WTC11 (cell line): ENCODE data around the gene GAST. TPM values are rescaled to one million over a fixed set of nuclear protein-coding genes. Genes with fewer than 3 reads are reported as not detected.

Source experiments
- ATAC-seq: fragments of 200-7000 bp; cut with Tn5 transposase; 2 replicates; pipeline ENCODE4 v1.10.0; 2021; ENCODE audit warnings: mild to moderate bottlenecking, moderate library complexity
- CTCF ChIA-PET: fragments of 300-600 bp; sonication (Branson Sonifier 250); formaldehyde crosslinking; loops from one replicate; lab custom pipeline; 2021; ENCODE audit warnings: antibody characterized with exemption; lab: Charles Lee
- POLR2A ChIA-PET: fragments of 350-600 bp; sonication (Branson Sonifier 250); formaldehyde crosslinking; loops from one replicate; lab custom pipeline; 2021; ENCODE audit warnings: antibody characterized with exemption; lab: Charles Lee
- DNase-seq: peaks from one replicate; pipeline ENCODE4 v3.0.0; 2021; ENCODE audit warnings: low spot score
- H3K27ac Mint-ChIP-seq: 2 replicates; pipeline ENCODE4 v1.8.0; 2021; ENCODE audit warnings: mixed read lengths
- H3K27me3 Mint-ChIP-seq: 2 replicates; pipeline ENCODE4 v1.8.0; 2021; ENCODE audit warnings: low read depth, mild to moderate bottlenecking, moderate library complexity, mixed read lengths
- H3K36me3 Mint-ChIP-seq: 2 replicates; pipeline ENCODE4 v1.8.0; 2021; ENCODE audit warnings: mixed read lengths
- H3K4me1 Mint-ChIP-seq: 2 replicates; pipeline ENCODE4 v1.8.0; 2022; ENCODE audit warnings: mixed read lengths
- H3K4me3 Mint-ChIP-seq: 2 replicates; pipeline ENCODE4 v1.8.0; 2021; ENCODE audit warnings: mild to moderate bottlenecking, moderate library complexity, mixed read lengths
- H3K9me3 Mint-ChIP-seq: 2 replicates; pipeline ENCODE4 v1.8.0; 2021; ENCODE audit warnings: mixed read lengths
- CREM ChIP-seq: sonication (generic); formaldehyde crosslinking; IDR thresholded peaks from 2 replicates; pipeline ENCODE4 v1.8.1; 2022; ENCODE audit warnings: mild to moderate bottlenecking, missing genetic modification reagents, moderate library complexity
- FOXK1 ChIP-seq: sonication (generic); formaldehyde crosslinking; IDR thresholded peaks from 2 replicates; pipeline ENCODE4 v1.8.0; 2022; ENCODE audit warnings: mild to moderate bottlenecking, moderate library complexity, missing genetic modification reagents
- NFATC4 ChIP-seq: fragments of 250-450 bp; sonication (Bioruptor Pico); IDR thresholded peaks from 2 replicates; pipeline ENCODE4 v1.9.0; 2021; ENCODE audit warnings: mild to moderate bottlenecking
- NR1H2 ChIP-seq: sonication (generic); formaldehyde crosslinking; IDR thresholded peaks from 2 replicates; pipeline ENCODE4 v1.9.0; 2021; ENCODE audit warnings: mild to moderate bottlenecking, moderate library complexity, missing genetic modification reagents
- NR3C1 ChIP-seq: sonication (generic); formaldehyde crosslinking; conservative IDR thresholded peaks from 2 replicates; pipeline ENCODE4 v1.8.1; 2023; ENCODE audit warnings: low read depth, mild to moderate bottlenecking, missing genetic modification reagents
- OVOL2 ChIP-seq: fragments of 250-450 bp; sonication (Bioruptor Pico); IDR thresholded peaks from 2 replicates; pipeline ENCODE4 v1.9.0; 2021; ENCODE audit warnings: mild to moderate bottlenecking, borderline replicate concordance
- RELA ChIP-seq: sonication (generic); formaldehyde crosslinking; IDR thresholded peaks from 2 replicates; pipeline ENCODE4 v1.8.1; 2022; ENCODE audit warnings: missing genetic modification reagents, mild to moderate bottlenecking, borderline replicate concordance
- RORB ChIP-seq: fragments of 250-450 bp; sonication (Bioruptor Pico); IDR thresholded peaks from 2 replicates; pipeline ENCODE4 v1.9.0; 2021; ENCODE audit warnings: mild to moderate bottlenecking
- SMAD4 ChIP-seq: sonication (generic); formaldehyde crosslinking; IDR thresholded peaks from 2 replicates; pipeline ENCODE4 v1.8.0; 2022; ENCODE audit warnings: mild to moderate bottlenecking, missing genetic modification reagents
- TCF7 ChIP-seq: sonication (generic); formaldehyde crosslinking; IDR thresholded peaks from 2 replicates; pipeline ENCODE4 v1.8.0; 2022; ENCODE audit warnings: mild to moderate bottlenecking, low read depth, missing genetic modification reagents, moderate library complexity
- TEAD4 ChIP-seq: sonication (generic); formaldehyde crosslinking; IDR thresholded peaks from 2 replicates; pipeline ENCODE4 v1.8.0; 2022; ENCODE audit warnings: mild to moderate bottlenecking, missing genetic modification reagents
- ZNF232 ChIP-seq: sonication (generic); formaldehyde crosslinking; IDR thresholded peaks from 2 replicates; pipeline ENCODE4 v1.8.0; 2022; ENCODE audit warnings: mild to moderate bottlenecking, missing genetic modification reagents
- total RNA-seq: library from RNA; stranded (reverse); gene quantifications from 3 replicates; pipeline ENCODE4 v1.2.3, GENCODE V29; 2021
- TF ChIP-seq, protein P1 (sequence below): sonication (generic); formaldehyde crosslinking; conservative IDR thresholded peaks from 2 replicates; pipeline ENCODE4 v1.8.1; 2023; ENCODE audit warnings: mild to moderate bottlenecking, low read depth, missing genetic modification reagents, moderate library complexity
- TF ChIP-seq, protein P2 (sequence below): sonication (generic); formaldehyde crosslinking; IDR thresholded peaks from 2 replicates; pipeline ENCODE4 v1.8.1; 2023; ENCODE audit warnings: mild to moderate bottlenecking, missing genetic modification reagents, moderate library complexity
- TF ChIP-seq, protein P3 (sequence below): fragments of 250-450 bp; sonication (Bioruptor Pico); conservative IDR thresholded peaks from 2 replicates; pipeline ENCODE4 v1.9.0; 2021; ENCODE audit warnings: mild to moderate bottlenecking
- TF ChIP-seq, protein P4 (sequence below): sonication (generic); formaldehyde crosslinking; IDR thresholded peaks from 2 replicates; pipeline ENCODE4 v1.8.1; 2023; ENCODE audit warnings: mild to moderate bottlenecking, missing genetic modification reagents, moderate library complexity
- TF ChIP-seq, protein P5 (sequence below): sonication (generic); formaldehyde crosslinking; IDR thresholded peaks from 2 replicates; pipeline ENCODE4 v1.8.1; 2022; ENCODE audit warnings: missing genetic modification reagents, borderline replicate concordance
- TF ChIP-seq, protein P6 (sequence below): sonication (generic); formaldehyde crosslinking; IDR thresholded peaks from 2 replicates; pipeline ENCODE4 v1.8.0; 2022; ENCODE audit warnings: missing genetic modification reagents
- TF ChIP-seq, protein P7 (sequence below): sonication (generic); formaldehyde crosslinking; IDR thresholded peaks from 2 replicates; pipeline ENCODE4 v1.8.1; 2023; ENCODE audit warnings: mild to moderate bottlenecking, missing genetic modification reagents

GAST gene
- total RNA-seq, 1 experiment from 2014 or later, result not detected

DNA sequence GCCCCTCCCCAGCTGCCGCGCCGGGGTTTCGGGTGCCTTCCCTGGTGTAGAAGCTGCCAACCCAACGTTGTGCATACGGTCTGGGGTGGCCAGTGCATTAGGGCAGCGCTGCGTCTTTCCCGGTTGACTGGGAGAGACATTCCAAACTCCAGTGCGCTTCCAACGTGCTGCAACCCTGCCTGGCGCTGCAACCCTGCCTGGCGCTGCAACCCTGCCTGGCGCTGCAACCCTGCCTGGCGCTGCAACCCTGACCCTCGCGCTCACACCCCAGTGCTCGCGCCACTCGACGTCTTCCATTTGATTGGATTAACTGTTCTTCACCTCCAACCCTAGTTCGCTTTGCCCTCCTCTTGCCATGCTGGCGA is 22.8 kb downstream of the GAST start (continued):
- TF ChIP-seq, protein P1, sequence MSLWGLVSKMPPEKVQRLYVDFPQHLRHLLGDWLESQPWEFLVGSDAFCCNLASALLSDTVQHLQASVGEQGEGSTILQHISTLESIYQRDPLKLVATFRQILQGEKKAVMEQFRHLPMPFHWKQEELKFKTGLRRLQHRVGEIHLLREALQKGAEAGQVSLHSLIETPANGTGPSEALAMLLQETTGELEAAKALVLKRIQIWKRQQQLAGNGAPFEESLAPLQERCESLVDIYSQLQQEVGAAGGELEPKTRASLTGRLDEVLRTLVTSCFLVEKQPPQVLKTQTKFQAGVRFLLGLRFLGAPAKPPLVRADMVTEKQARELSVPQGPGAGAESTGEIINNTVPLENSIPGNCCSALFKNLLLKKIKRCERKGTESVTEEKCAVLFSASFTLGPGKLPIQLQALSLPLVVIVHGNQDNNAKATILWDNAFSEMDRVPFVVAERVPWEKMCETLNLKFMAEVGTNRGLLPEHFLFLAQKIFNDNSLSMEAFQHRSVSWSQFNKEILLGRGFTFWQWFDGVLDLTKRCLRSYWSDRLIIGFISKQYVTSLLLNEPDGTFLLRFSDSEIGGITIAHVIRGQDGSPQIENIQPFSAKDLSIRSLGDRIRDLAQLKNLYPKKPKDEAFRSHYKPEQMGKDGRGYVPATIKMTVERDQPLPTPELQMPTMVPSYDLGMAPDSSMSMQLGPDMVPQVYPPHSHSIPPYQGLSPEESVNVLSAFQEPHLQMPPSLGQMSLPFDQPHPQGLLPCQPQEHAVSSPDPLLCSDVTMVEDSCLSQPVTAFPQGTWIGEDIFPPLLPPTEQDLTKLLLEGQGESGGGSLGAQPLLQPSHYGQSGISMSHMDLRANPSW, result 0 out of 2 replicates have a peak, but pooled peaks have one; percentile 20
- TF ChIP-seq, protein P2, sequence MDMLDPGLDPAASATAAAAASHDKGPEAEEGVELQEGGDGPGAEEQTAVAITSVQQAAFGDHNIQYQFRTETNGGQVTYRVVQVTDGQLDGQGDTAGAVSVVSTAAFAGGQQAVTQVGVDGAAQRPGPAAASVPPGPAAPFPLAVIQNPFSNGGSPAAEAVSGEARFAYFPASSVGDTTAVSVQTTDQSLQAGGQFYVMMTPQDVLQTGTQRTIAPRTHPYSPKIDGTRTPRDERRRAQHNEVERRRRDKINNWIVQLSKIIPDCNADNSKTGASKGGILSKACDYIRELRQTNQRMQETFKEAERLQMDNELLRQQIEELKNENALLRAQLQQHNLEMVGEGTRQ (CRISPR knock-in tag), result 0 out of 2 replicates have a peak, but pooled peaks have one; percentile 11
- TF ChIP-seq NFATC4 (CRISPR knock-in tag) (no peak), CREM (0 out of 2 replicates have a peak, but pooled peaks have one; percentile 6), TCF7 (CRISPR knock-in tag) (no peak)
- TF ChIP-seq, protein P3, sequence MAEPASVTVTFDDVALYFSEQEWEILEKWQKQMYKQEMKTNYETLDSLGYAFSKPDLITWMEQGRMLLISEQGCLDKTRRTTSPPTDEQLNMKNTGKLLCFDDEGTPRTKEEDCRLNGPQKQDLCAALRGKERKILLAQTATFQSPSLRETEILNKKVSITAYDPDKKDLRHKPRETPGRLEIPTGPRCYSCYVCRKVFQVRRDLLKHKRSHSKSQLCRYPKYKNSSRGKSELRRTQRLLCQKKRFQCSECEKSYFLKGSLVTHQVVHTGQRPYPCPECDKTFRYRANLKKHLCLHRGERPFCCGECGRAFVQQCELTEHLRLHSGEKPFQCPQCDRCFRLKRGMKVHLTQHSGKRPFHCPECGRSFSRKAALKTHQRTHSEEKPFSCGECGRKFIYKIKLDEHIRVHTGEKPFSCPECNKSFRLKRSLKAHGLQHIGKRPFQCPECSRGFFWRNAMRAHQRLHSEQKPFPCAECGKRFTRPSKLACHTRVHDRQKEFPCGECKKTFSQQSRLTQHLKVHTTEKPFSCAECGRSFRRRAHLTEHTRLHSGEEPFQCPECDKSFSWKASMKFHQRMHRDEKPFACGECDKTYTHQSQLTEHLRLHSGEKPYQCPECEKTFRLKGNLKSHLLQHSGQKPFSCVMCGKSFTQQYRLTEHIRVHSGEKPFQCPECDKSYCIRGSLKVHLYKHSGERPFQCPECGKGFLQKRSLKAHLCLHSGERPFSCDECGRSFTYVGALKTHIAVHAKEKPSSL (CRISPR knock-in tag), result no peak

DNA sequence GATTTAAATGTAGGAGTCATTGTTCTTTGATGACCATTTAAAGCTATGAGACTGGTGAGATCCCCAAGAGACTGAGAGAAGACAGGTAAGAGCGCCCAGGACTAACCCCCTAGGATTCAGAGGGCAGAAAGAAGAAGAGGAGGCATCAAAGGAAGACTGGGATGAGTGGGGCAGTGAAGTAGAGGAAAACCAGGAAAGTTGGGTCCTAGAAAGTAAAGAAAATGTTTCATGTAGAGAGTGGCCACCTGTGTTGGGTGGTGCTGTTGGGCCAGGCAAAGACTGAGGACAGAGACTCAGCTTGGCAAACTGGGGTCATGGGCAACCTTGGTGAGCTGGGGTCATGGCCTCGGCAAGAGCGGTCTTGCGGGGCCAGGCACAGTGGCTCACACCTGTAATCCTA is 23.6 kb downstream of the GAST start:
- Mint-ChIP-seq H3K27ac (no peak overlapping the region), H3K36me3 (no peaks in the 10 kb centered on the region), H3K9me3 (no peaks in the 10 kb centered on the region), H3K27me3 (peaks cover 72% of the 10 kb centered on the region), H3K4me3 (peak overlapping the region; percentile 38; the same call in 1 of the 2 replicates), H3K4me1 (peaks cover 22% of the 10 kb centered on the region)
- DNase-seq (no peak), ATAC-seq (no peak)
- POLR2A ChIA-PET, result no interaction called here
- TF ChIP-seq FOXK1 (no peak), SMAD4 (no peak), NFATC4 (CRISPR knock-in tag) (no peak), NR3C1 (no peak), NR1H2 (CRISPR knock-in tag) (no peak), TCF7 (CRISPR knock-in tag) (no peak), ZNF232 (CRISPR knock-in tag) (no peak), RELA (no peak), TEAD4 (no peak), OVOL2 (CRISPR knock-in tag) (no peak), RORB (CRISPR knock-in tag) (no peak)
- TF ChIP-seq, protein P4, sequence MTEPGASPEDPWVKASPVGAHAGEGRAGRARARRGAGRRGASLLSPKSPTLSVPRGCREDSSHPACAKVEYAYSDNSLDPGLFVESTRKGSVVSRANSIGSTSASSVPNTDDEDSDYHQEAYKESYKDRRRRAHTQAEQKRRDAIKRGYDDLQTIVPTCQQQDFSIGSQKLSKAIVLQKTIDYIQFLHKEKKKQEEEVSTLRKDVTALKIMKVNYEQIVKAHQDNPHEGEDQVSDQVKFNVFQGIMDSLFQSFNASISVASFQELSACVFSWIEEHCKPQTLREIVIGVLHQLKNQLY, result no peak
- TF ChIP-seq, protein P5, sequence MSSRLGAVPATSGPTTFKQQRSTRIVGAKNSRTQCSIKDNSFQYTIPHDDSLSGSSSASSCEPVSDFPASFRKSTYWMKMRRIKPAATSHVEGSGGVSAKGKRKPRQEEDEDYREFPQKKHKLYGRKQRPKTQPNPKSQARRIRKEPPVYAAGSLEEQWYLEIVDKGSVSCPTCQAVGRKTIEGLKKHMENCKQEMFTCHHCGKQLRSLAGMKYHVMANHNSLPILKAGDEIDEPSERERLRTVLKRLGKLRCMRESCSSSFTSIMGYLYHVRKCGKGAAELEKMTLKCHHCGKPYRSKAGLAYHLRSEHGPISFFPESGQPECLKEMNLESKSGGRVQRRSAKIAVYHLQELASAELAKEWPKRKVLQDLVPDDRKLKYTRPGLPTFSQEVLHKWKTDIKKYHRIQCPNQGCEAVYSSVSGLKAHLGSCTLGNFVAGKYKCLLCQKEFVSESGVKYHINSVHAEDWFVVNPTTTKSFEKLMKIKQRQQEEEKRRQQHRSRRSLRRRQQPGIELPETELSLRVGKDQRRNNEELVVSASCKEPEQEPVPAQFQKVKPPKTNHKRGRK (CRISPR knock-in tag), result no peak
- TF ChIP-seq, protein P6, sequence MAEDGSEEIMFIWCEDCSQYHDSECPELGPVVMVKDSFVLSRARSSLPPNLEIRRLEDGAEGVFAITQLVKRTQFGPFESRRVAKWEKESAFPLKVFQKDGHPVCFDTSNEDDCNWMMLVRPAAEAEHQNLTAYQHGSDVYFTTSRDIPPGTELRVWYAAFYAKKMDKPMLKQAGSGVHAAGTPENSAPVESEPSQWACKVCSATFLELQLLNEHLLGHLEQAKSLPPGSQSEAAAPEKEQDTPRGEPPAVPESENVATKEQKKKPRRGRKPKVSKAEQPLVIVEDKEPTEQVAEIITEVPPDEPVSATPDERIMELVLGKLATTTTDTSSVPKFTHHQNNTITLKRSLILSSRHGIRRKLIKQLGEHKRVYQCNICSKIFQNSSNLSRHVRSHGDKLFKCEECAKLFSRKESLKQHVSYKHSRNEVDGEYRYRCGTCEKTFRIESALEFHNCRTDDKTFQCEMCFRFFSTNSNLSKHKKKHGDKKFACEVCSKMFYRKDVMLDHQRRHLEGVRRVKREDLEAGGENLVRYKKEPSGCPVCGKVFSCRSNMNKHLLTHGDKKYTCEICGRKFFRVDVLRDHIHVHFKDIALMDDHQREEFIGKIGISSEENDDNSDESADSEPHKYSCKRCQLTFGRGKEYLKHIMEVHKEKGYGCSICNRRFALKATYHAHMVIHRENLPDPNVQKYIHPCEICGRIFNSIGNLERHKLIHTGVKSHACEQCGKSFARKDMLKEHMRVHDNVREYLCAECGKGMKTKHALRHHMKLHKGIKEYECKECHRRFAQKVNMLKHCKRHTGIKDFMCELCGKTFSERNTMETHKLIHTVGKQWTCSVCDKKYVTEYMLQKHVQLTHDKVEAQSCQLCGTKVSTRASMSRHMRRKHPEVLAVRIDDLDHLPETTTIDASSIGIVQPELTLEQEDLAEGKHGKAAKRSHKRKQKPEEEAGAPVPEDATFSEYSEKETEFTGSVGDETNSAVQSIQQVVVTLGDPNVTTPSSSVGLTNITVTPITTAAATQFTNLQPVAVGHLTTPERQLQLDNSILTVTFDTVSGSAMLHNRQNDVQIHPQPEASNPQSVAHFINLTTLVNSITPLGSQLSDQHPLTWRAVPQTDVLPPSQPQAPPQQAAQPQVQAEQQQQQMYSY, result no peak
- TF ChIP-seq, protein P7, sequence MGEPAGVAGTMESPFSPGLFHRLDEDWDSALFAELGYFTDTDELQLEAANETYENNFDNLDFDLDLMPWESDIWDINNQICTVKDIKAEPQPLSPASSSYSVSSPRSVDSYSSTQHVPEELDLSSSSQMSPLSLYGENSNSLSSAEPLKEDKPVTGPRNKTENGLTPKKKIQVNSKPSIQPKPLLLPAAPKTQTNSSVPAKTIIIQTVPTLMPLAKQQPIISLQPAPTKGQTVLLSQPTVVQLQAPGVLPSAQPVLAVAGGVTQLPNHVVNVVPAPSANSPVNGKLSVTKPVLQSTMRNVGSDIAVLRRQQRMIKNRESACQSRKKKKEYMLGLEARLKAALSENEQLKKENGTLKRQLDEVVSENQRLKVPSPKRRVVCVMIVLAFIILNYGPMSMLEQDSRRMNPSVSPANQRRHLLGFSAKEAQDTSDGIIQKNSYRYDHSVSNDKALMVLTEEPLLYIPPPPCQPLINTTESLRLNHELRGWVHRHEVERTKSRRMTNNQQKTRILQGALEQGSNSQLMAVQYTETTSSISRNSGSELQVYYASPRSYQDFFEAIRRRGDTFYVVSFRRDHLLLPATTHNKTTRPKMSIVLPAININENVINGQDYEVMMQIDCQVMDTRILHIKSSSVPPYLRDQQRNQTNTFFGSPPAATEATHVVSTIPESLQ (CRISPR knock-in tag), result no peak
- CTCF ChIA-PET, result interaction anchor here (0.7 to 3.9 kb wide), 7 partner anchors 8 to 486 kb away, joined by 3 to 37 read pairs (median 4); partner anchors contain the start of gene JUP
